ENCODE results near the gene DDX23.

GRCh38 chr12:48783432-48783831 is 68.5 kb downstream of the DDX23 start:
- TF ChIP-seq CTCF (IDR thresholded peaks at IDR 0.05) (no peak), POLR2A (IDR thresholded peaks at IDR 0.05) (no peak), EP300 (IDR thresholded peaks at IDR 0.05) (no peak)
